Suprapubic skin (tissue), 4 donors: ENCODE data around the gene NTPCR. TPM values are rescaled to one million over a fixed set of nuclear protein-coding genes. Genes with fewer than 3 reads are reported as not detected.

Experiments
- DNase-seq, 2 donors: peaks; one replicate each; pipeline ENCODE4 v3.0.0-alpha.2; 2019; ENCODE audit warnings: low spot score in 2 of 2
- H3K27ac ChIP-seq: fragments of 200-600 bp; sonication (generic); one replicate; pipeline ENCODE4 v1.5.1; 2019
- H3K27me3 ChIP-seq: fragments of 200-600 bp; sonication (generic); one replicate; pipeline ENCODE4 v1.5.1; 2019
- H3K36me3 ChIP-seq: fragments of 200-600 bp; sonication (generic); one replicate; pipeline ENCODE4 v1.5.1; 2019
- H3K4me1 ChIP-seq: fragments of 200-600 bp; sonication (generic); one replicate; pipeline ENCODE4 v1.5.1; 2019
- H3K4me3 ChIP-seq: fragments of 200-600 bp; sonication (generic); one replicate; pipeline ENCODE4 v1.5.1; 2019; ENCODE audit warnings: mild to moderate bottlenecking
- H3K9me3 ChIP-seq: fragments of 200-600 bp; sonication (generic); one replicate; pipeline ENCODE4 v1.5.1; 2019
- EP300 ChIP-seq: sonication (generic); formaldehyde crosslinking; IDR thresholded peaks from one replicate; pipeline ENCODE4 v1.6.1; 2017; ENCODE audit warnings: antibody characterized with exemption
- POLR2A ChIP-seq, 2 donors: fragments of 450-650 bp; IDR thresholded peaks; one replicate each; pipeline ENCODE4 v1.6.1; 2017; ENCODE audit warnings: antibody characterized with exemption in 2 of 2, mild to moderate bottlenecking in 2 of 2, moderate library complexity in 2 of 2
- POLR2AphosphoS5 ChIP-seq, 3 donors: sonication (generic); formaldehyde crosslinking; IDR thresholded peaks; one replicate each; pipeline ENCODE4 v1.6.1; 2017; ENCODE audit warnings: antibody characterized with exemption in 3 of 3
- WGBS: methylation state at CpG from one replicate; pipeline ENCODE4 v1.1.5; 2018; 5-methylcytosine and 5-hydroxymethylcytosine counted together
- total RNA-seq, 4 donors: library from RNA; depleted of rRNA; stranded (reverse); fragments of >200 nt; gene quantifications; one replicate each; pipeline ENCODE4 v1.1.0, GENCODE V29; 2016
- TF ChIP-seq, protein P1 (sequence below), 2 donors: fragments of 200-600 bp in 1 of 2; fragments of 450-650 bp in 1 of 2; sonication (generic) in 1 of 2; IDR thresholded peaks; one replicate each; pipeline ENCODE4 v1.5.1; 2016 to 2019; ENCODE audit warnings: antibody characterized with exemption in 2 of 2, mild to moderate bottlenecking in 1 of 2, moderate library complexity in 1 of 2

NTPCR gene
- total RNA-seq, 4 donors from 2014 or later = 18.6 to 35.9 (median 28.4) TPM

- Histone ChIP-seq H3K27me3 (no peaks in the 10 kb centered on the region), H3K9me3 (no peaks in the 10 kb centered on the region), H3K36me3 (no peaks in the 10 kb centered on the region), H3K4me3 (no peak overlapping the region), H3K27ac (no peak overlapping the region), H3K4me1 (peaks cover 2% of the 10 kb centered on the region)
- TF ChIP-seq POLR2A (IDR thresholded peaks at IDR 0.05) = no peak
- TF ChIP-seq POLR2AphosphoS5 (IDR thresholded peaks at IDR 0.05) = no peak
- TF ChIP-seq, protein P1, sequence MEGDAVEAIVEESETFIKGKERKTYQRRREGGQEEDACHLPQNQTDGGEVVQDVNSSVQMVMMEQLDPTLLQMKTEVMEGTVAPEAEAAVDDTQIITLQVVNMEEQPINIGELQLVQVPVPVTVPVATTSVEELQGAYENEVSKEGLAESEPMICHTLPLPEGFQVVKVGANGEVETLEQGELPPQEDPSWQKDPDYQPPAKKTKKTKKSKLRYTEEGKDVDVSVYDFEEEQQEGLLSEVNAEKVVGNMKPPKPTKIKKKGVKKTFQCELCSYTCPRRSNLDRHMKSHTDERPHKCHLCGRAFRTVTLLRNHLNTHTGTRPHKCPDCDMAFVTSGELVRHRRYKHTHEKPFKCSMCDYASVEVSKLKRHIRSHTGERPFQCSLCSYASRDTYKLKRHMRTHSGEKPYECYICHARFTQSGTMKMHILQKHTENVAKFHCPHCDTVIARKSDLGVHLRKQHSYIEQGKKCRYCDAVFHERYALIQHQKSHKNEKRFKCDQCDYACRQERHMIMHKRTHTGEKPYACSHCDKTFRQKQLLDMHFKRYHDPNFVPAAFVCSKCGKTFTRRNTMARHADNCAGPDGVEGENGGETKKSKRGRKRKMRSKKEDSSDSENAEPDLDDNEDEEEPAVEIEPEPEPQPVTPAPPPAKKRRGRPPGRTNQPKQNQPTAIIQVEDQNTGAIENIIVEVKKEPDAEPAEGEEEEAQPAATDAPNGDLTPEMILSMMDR (IDR thresholded peaks at IDR 0.05) = no peak
- no peak for TF ChIP-seq EP300
- whole genome bisulfite sequencing = 84% methylated on average over 5 of the region's 5 CpGs
- DNase-seq = no peak
These were observed 6.1 kb upstream of the NTPCR start for GRCh38 chr1:232944347-232944746.

DNA sequence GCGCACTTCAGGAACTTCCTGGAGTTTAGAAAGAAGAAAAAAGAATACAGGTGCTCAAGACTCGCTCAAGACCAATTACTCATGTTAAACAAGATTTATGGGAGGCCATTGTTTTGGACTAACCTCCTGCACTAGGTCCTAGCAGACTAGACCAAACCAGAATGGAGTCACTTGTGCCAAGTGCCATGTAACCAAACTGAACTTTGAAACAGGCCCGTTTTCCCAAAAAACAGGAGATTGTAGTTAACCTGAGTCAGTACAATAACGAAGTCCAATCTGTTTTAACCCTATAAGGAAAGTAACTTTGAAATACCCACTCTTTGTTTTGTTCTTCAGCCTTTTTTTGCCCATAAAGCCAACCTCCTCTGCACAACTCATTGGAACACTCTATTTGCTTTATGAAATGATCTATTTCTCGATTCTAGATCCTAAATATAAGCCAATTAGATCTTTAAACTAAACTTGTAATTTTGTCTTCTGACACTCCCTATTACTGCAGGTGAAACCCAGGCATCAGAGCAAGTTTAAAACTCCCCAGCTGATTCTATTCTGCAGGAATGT, 695 bp upstream of the NTPCR start:
- WGBS = 76% methylated on average over 5 of the region's 5 CpGs
- H3K27ac ChIP-seq = peak overlapping the region; percentile 59

DNA sequence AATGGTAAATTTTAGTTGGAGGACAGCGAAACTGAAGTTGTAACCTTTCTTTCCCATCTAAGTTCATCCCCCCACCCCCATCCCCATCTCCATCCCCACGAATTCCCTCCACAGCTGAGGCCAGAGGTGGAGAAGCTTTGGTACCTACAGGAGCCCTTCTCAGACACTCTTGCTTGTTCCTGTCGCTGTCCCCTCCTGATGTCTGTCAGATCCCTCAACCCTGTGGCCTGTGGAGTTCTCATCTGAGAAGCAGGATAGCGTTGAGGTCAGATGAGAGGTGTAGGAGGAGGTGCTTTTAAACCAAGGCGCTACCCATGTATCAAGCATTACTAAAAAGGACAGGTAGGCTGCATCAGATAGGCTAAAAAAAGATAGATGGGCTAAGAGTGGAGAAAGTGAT, 769 bp downstream of the NTPCR start:
- no peak for DNase-seq
- TF ChIP-seq POLR2A (IDR thresholded peaks at IDR 0.05) (no peak), EP300 (no peak)
- TF ChIP-seq, protein P1 (IDR thresholded peaks at IDR 0.05) = no peak
- H3K9me3 ChIP-seq = no peaks in the 10 kb centered on the region
- 21% methylated on average over 5 of the region's 5 CpGs for WGBS
- peak overlapping the region; percentile 69 for H3K4me3 ChIP-seq
- no peak overlapping the region for H3K27ac ChIP-seq
- peaks cover 28% of the 10 kb centered on the region for H3K4me1 ChIP-seq
- no peaks in the 10 kb centered on the region for H3K36me3 ChIP-seq
- H3K27me3 ChIP-seq = no peaks in the 10 kb centered on the region

More for the DNA sequence above, 695 bp upstream of the NTPCR start:
- Histone ChIP-seq H3K9me3 (no peaks in the 10 kb centered on the region), H3K4me3 (peak overlapping the region; percentile 69), H3K36me3 (no peaks in the 10 kb centered on the region), H3K4me1 (peaks cover 28% of the 10 kb centered on the region), H3K27me3 (no peaks in the 10 kb centered on the region)
- no peak for TF ChIP-seq POLR2A (IDR thresholded peaks at IDR 0.05)
- TF ChIP-seq, protein P1 (IDR thresholded peaks at IDR 0.05) = no peak
- TF ChIP-seq POLR2AphosphoS5 (IDR thresholded peaks at IDR 0.05) = no peak
- no peak for TF ChIP-seq EP300
- DNase-seq = no peak

GRCh38 chr1:232951605-232952004, 1.2 kb downstream of the NTPCR start:
- Histone ChIP-seq H3K9me3 (no peaks in the 10 kb centered on the region), H3K4me1 (peaks cover 28% of the 10 kb centered on the region), H3K27me3 (no peaks in the 10 kb centered on the region), H3K4me3 (peak overlapping the region; percentile 69), H3K27ac (no peak overlapping the region), H3K36me3 (no peaks in the 10 kb centered on the region)
- DNase-seq = no peak
- TF ChIP-seq POLR2A (IDR thresholded peaks at IDR 0.05) (no peak), POLR2AphosphoS5 (IDR thresholded peaks at IDR 0.05) (no peak), EP300 (no peak)
- TF ChIP-seq, protein P1 (IDR thresholded peaks at IDR 0.05) = no peak
- WGBS = 83% methylated on average over 1 of the region's 1 CpG

GRCh38 chr1:232952514-232953499, 2.4 kb downstream of the NTPCR start:
- no peak overlapping the region for H3K27ac ChIP-seq
- DNase-seq = no peak
- peaks cover 28% of the 10 kb centered on the region for H3K4me1 ChIP-seq
- no peak overlapping the region for H3K4me3 ChIP-seq
- WGBS = 69% methylated on average over 2 of the region's 2 CpGs
- no peaks in the 10 kb centered on the region for H3K9me3 ChIP-seq
- no peak for TF ChIP-seq POLR2A (IDR thresholded peaks at IDR 0.05)
- TF ChIP-seq, protein P1 (IDR thresholded peaks at IDR 0.05) = peak; percentile 39 to 74
- H3K36me3 ChIP-seq = peaks cover 3% of the 10 kb centered on the region
- H3K27me3 ChIP-seq = no peaks in the 10 kb centered on the region
